Immature natural killer cell (primary cell): ENCODE results near the gene MED12L. TPM values are rescaled to one million over a fixed set of nuclear protein-coding genes. Genes with fewer than 3 reads are reported as not detected.

Experiments used
- DNase-seq, 3 donors: peaks; one replicate each; pipeline ENCODE4 v3.0.0; 2022; ENCODE audit warnings: mixed read lengths in 1 of 3
- H3K27ac Mint-ChIP-seq, 6 donors: one replicate each; pipeline ENCODE4 v1.8.0; 2020; ENCODE audit warnings: mixed read lengths in 6 of 6, mild to moderate bottlenecking in 5 of 6, inconsistent platforms in 4 of 6, moderate library complexity in 3 of 6
- H3K27me3 Mint-ChIP-seq, 3 donors: one replicate each; pipeline ENCODE4 v1.8.0; 2020 to 2021; ENCODE audit warnings: low read depth in 3 of 3, mild to moderate bottlenecking in 3 of 3, mixed read lengths in 3 of 3, moderate library complexity in 3 of 3, inconsistent platforms in 1 of 3
- H3K36me3 Mint-ChIP-seq, 3 donors: one replicate each; pipeline ENCODE4 v1.8.0; 2020; ENCODE audit warnings: mixed read lengths in 3 of 3, inconsistent platforms in 2 of 3, mild to moderate bottlenecking in 2 of 3
- H3K4me1 Mint-ChIP-seq, 2 donors: one replicate each; pipeline ENCODE4 v1.8.0; 2020; ENCODE audit warnings: inconsistent platforms in 2 of 2, mild to moderate bottlenecking in 2 of 2, mixed read lengths in 2 of 2, moderate library complexity in 1 of 2
- H3K4me3 Mint-ChIP-seq, 5 donors: one replicate each; pipeline ENCODE4 v1.8.0; 2020; ENCODE audit warnings: mild to moderate bottlenecking in 5 of 5, mixed read lengths in 5 of 5, inconsistent platforms in 3 of 5, moderate library complexity in 3 of 5
- H3K9me3 Mint-ChIP-seq, 6 donors: one replicate each; pipeline ENCODE4 v1.8.0; 2020; ENCODE audit warnings: mild to moderate bottlenecking in 6 of 6, mixed read lengths in 6 of 6, inconsistent platforms in 4 of 6, moderate library complexity in 3 of 6
- polyA plus RNA-seq, 3 donors: library from polyadenylated mRNA; unstranded; fragments of 300-500 nt; fragmentation: Illumina TruSeq; gene quantifications; one replicate each; pipeline ENCODE4 v1.2.3, GENCODE V29; 2021

The MED12L gene
- polyA plus RNA-seq, 3 donors from 2014 or later = 0.18 TPM; not detected in 2

GRCh38 chr3:151100076-151100475 is 14.6 kb downstream of the MED12L start:
- DNase-seq = no peak
- no peaks in the 10 kb centered on the region for H3K4me1 Mint-ChIP-seq
- H3K27ac Mint-ChIP-seq = no peak overlapping the region
- no peak overlapping the region for H3K4me3 Mint-ChIP-seq
- no peaks in the 10 kb centered on the region for H3K9me3 Mint-ChIP-seq
- H3K36me3 Mint-ChIP-seq = no peaks in the 10 kb centered on the region
- H3K27me3 Mint-ChIP-seq = peaks cover 0 to 6% (median 4%) of the 10 kb centered on the region in 3 donors

DNA sequence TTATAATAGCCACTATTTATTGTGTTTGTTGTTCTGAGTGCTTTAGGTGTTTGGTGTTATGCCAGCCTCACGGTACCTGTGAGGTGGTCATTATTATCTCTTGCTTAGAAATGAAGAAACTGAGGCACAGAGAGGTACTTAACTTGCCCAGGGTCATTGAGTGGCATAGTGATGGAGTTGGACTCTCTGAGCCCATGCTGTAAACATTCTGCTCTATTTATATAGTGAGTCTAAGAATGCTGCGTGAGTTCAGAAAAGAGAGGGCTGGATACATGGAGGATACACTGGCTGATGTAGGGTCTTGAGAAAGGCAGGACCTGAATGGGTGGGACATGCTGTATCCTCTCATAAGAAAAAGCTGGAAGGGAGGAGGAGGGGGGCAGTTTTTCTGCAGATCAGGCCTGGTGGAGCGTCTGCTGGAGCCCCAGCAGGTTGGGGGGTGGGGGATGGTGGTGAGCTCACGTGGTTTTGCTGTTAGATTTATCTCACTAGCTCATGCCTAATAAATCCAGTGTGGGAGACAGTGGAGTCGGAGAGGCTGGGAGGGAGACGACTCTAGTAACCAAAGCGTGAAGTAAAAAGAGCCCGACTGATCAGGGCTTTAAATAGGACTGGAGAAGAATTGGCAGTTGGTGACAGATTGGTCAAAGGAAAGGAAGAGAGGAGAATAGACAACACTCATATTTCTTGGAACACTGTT is 16.0 kb downstream of the MED12L start:
- H3K27ac Mint-ChIP-seq = no peak overlapping the region
- H3K36me3 Mint-ChIP-seq = no peaks in the 10 kb centered on the region
- no peaks in the 10 kb centered on the region for H3K9me3 Mint-ChIP-seq
- DNase-seq = no peak
- H3K27me3 Mint-ChIP-seq = peaks cover 0 to 6% (median 4%) of the 10 kb centered on the region in 3 donors
- no peak overlapping the region for H3K4me3 Mint-ChIP-seq
- no peaks in the 10 kb centered on the region for H3K4me1 Mint-ChIP-seq

- Mint-ChIP-seq H3K9me3 (no peaks in the 10 kb centered on the region), H3K27ac (no peak overlapping the region), H3K4me1 (no peaks in the 10 kb centered on the region), H3K4me3 (no peak overlapping the region), H3K27me3 (peaks cover 1 to 7% (median 1%) of the 10 kb centered on the region in 3 donors), H3K36me3 (no peaks in the 10 kb centered on the region)
- DNase-seq = no peak
Observed at GRCh38 chr3:151106311-151106710, 20.8 kb downstream of the MED12L start.

DNA sequence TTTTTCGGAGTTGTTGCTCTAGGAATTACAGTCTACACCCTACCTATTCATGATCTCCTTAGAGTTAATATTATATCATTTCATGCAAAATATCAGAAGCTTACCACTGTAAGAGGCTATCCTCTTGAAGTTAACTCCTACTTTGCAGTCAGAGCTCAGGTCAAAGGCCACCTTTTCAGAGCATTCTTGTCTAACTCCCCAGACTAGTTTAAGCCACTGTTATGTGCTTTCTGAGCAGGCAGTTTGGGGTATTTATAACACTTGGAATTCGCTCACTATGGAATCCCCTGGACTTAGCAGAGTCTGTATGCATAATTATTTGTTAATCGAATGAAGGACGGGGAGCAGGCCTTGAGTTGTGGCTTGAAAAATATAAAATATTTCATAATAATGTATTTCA is 21.7 kb downstream of the MED12L start:
- no peak overlapping the region for H3K4me3 Mint-ChIP-seq
- H3K4me1 Mint-ChIP-seq = no peaks in the 10 kb centered on the region
- no peak for DNase-seq
- H3K27me3 Mint-ChIP-seq = peaks cover 0 to 10% (median 1%) of the 10 kb centered on the region in 3 donors
- H3K9me3 Mint-ChIP-seq = no peaks in the 10 kb centered on the region
- no peak overlapping the region for H3K27ac Mint-ChIP-seq
- H3K36me3 Mint-ChIP-seq = no peaks in the 10 kb centered on the region

GRCh38 chr3:151107701-151108100 is 22.2 kb downstream of the MED12L start:
- Mint-ChIP-seq H3K4me3 (no peak overlapping the region), H3K36me3 (no peaks in the 10 kb centered on the region), H3K27ac (no peak overlapping the region), H3K9me3 (no peaks in the 10 kb centered on the region), H3K27me3 (peaks cover 0 to 10% (median 1%) of the 10 kb centered on the region in 3 donors), H3K4me1 (no peaks in the 10 kb centered on the region)
- DNase-seq = no peak

GRCh38 chr3:151109286-151109800 is 23.9 kb downstream of the MED12L start:
- Mint-ChIP-seq H3K27ac (no peak overlapping the region), H3K4me1 (no peaks in the 10 kb centered on the region), H3K27me3 (peaks cover 0 to 10% (median 1%) of the 10 kb centered on the region in 3 donors), H3K4me3 (no peak overlapping the region), H3K36me3 (no peaks in the 10 kb centered on the region), H3K9me3 (no peaks in the 10 kb centered on the region)
- DNase-seq = no peak

GRCh38 chr3:151112731-151113130 is 27.3 kb downstream of the MED12L start:
- Mint-ChIP-seq H3K27me3 (peaks cover 1 to 10% (median 2%) of the 10 kb centered on the region in 3 donors), H3K27ac (no peak overlapping the region), H3K36me3 (no peaks in the 10 kb centered on the region), H3K4me1 (no peaks in the 10 kb centered on the region), H3K9me3 (no peaks in the 10 kb centered on the region), H3K4me3 (no peak overlapping the region)
- DNase-seq = no peak

DNA sequence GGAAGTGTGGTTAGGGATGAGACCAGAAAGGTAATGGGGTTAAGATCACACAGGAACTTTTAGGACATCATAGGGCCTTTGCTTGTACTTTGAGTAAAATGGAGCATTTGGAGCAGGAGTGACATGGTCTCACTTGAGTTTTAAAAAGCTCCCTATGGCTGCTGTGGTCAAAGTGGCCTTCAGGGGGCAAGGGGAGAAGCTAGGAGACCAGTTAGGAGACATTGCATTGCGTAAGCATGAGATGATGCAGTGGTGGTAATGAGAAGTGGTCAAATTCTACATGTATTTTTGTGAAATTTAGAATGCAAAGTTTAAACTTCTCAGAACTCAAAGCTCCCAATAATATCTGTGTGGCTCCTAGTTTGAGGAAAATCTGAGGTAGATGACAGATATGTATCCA is 27.9 kb downstream of the MED12L start:
- H3K4me3 Mint-ChIP-seq = no peak overlapping the region
- no peaks in the 10 kb centered on the region for H3K36me3 Mint-ChIP-seq
- DNase-seq = no peak
- peaks cover 1 to 10% (median 2%) of the 10 kb centered on the region in 3 donors for H3K27me3 Mint-ChIP-seq
- H3K4me1 Mint-ChIP-seq = no peaks in the 10 kb centered on the region
- no peak overlapping the region for H3K27ac Mint-ChIP-seq
- H3K9me3 Mint-ChIP-seq = no peaks in the 10 kb centered on the region

DNA sequence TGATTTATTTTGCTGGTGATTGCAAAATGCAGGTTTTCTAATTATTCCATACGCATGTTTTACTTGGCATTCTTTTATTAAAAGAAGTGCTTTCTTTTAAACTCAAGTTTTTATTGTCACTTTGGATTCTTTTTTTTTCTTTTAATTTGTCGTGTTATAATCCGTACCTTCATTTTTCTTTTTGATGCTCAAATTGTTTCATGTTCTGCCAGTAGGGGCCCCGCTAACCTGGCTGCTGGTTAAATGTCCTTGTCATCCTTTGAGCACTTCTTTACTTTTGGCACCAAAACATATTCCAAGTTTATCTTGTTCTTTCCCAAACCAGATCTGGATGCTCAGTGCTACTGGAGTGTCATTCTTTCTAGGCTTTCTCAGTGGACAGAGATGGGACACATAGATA is 31.6 kb downstream of the MED12L start:
- no peak for DNase-seq
- H3K9me3 Mint-ChIP-seq = no peaks in the 10 kb centered on the region
- H3K4me3 Mint-ChIP-seq = no peak overlapping the region
- no peaks in the 10 kb centered on the region for H3K36me3 Mint-ChIP-seq
- peaks cover 0 to 2% (median 0%) of the 10 kb centered on the region in 3 donors for H3K27me3 Mint-ChIP-seq
- H3K27ac Mint-ChIP-seq = no peak overlapping the region
- H3K4me1 Mint-ChIP-seq = no peaks in the 10 kb centered on the region

DNA sequence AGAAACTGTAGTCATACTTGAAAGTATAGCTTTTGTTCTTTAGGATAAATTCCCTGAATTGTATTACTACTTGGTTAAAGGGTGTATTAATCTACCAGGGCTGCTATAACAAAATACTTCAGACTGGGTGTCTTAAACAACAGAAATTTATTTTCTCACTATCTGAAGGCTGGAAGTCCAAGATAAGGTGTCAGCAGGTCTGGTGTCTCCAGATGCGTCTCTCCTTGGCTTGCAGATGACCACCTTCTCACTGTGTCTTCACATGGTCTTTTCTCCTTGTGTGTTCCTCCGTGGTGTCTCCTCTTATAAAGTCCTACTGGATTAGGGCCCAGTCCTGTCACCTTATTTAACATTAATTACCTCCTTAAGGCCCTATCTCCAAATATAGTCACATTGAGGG is 33.7 kb downstream of the MED12L start:
- H3K27me3 Mint-ChIP-seq = peaks cover 0 to 2% (median 0%) of the 10 kb centered on the region in 3 donors
- DNase-seq = no peak
- H3K27ac Mint-ChIP-seq = no peak overlapping the region
- no peaks in the 10 kb centered on the region for H3K4me1 Mint-ChIP-seq
- H3K36me3 Mint-ChIP-seq = no peaks in the 10 kb centered on the region
- H3K9me3 Mint-ChIP-seq = no peaks in the 10 kb centered on the region
- H3K4me3 Mint-ChIP-seq = no peak overlapping the region

GRCh38 chr3:151120409-151120808 is 34.9 kb downstream of the MED12L start:
- no peak for DNase-seq
- no peaks in the 10 kb centered on the region for H3K36me3 Mint-ChIP-seq
- no peak overlapping the region for H3K4me3 Mint-ChIP-seq
- H3K27ac Mint-ChIP-seq = no peak overlapping the region
- no peaks in the 10 kb centered on the region for H3K9me3 Mint-ChIP-seq
- H3K27me3 Mint-ChIP-seq = no peaks in the 10 kb centered on the region
- H3K4me1 Mint-ChIP-seq = no peaks in the 10 kb centered on the region

DNA sequence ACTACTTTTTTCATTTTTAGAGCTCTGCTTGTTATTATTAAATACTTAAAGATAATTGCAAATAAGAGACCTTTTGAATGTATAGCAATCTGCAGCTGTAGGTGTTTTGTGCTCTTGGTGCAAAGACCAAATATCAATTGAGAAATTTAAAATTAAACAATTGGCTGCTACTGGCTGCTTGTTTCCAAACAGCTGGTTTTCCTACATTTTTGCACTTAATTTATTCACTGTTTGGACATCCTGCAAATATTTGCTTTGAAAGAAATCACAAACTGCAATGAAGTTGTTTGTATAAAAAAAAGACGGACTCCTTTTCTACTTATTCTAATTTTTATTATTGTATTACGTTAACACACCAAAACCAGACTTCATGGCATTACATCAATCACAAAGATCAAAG is 35.6 kb downstream of the MED12L start:
- Mint-ChIP-seq H3K27me3 (no peaks in the 10 kb centered on the region), H3K9me3 (no peaks in the 10 kb centered on the region), H3K4me1 (no peaks in the 10 kb centered on the region), H3K4me3 (no peak overlapping the region), H3K27ac (no peak overlapping the region), H3K36me3 (no peaks in the 10 kb centered on the region)
- no peak for DNase-seq

DNA sequence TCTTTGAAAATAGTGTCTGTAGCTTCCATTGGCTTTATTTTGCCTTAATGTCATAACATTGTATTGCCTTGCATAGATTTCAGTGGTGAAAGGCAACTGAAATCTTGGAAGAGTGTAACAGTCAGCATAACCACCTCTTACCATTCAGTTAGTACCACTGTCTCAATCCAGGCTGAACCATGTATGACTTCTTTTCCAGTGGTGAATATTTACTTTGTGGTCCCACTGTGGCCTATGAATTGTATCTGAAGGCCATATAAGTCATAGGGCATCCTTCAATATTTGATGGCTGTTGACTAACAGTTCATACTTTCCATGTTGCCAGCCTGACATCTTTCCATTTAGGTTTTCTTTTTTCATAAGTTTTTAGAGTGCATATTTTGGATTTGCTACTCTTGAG is 38.4 kb downstream of the MED12L start:
- Mint-ChIP-seq H3K4me1 (no peaks in the 10 kb centered on the region), H3K27ac (no peak overlapping the region), H3K9me3 (no peaks in the 10 kb centered on the region), H3K27me3 (peaks cover 0 to 1% (median 0%) of the 10 kb centered on the region in 3 donors), H3K4me3 (no peak overlapping the region), H3K36me3 (no peaks in the 10 kb centered on the region)
- DNase-seq = no peak

- H3K27ac Mint-ChIP-seq = no peak overlapping the region
- H3K4me3 Mint-ChIP-seq = no peak overlapping the region
- no peaks in the 10 kb centered on the region for H3K9me3 Mint-ChIP-seq
- peaks cover 0 to 1% (median 0%) of the 10 kb centered on the region in 3 donors for H3K27me3 Mint-ChIP-seq
- H3K4me1 Mint-ChIP-seq = no peaks in the 10 kb centered on the region
- DNase-seq = no peak
- H3K36me3 Mint-ChIP-seq = no peaks in the 10 kb centered on the region
Observed at GRCh38 chr3:151124476-151124875, 39.0 kb downstream of the MED12L start.

GRCh38 chr3:151130428-151130827 is 45.0 kb downstream of the MED12L start:
- no peaks in the 10 kb centered on the region for H3K9me3 Mint-ChIP-seq
- peaks cover 4 to 8% of the 10 kb centered on the region in 2 donors for H3K4me1 Mint-ChIP-seq
- H3K36me3 Mint-ChIP-seq = no peaks in the 10 kb centered on the region
- no peak for DNase-seq
- no peak overlapping the region for H3K4me3 Mint-ChIP-seq
- no peak overlapping the region for H3K27ac Mint-ChIP-seq
- peaks cover 0 to 1% (median 0%) of the 10 kb centered on the region in 3 donors for H3K27me3 Mint-ChIP-seq
